NT2/D1 (cell line): ENCODE results near the gene BGN.

ENCODE experiments used
- SUZ12 ChIP-seq: IDR thresholded peaks from 2 replicates; pipeline ENCODE4 v1.6.1; 2011; ENCODE audit not compliant: insufficient read length, insufficient read depth; ENCODE audit errors: extremely low read depth
- YY1 ChIP-seq: IDR thresholded peaks from 2 replicates; pipeline ENCODE4 v1.6.1; 2011; ENCODE audit not compliant: insufficient read length, insufficient read depth
- ZNF274 ChIP-seq: IDR thresholded peaks from 2 replicates; pipeline ENCODE4 v1.6.1; 2011; ENCODE audit warnings: mild to moderate bottlenecking, low read depth, low read length

- no peak for TF ChIP-seq ZNF274
- no peak for TF ChIP-seq SUZ12
- TF ChIP-seq YY1: no peak
Observed at GRCh38 chrX:153482376-153483015, 12.3 kb upstream of the BGN start.
